ENCODE results near the gene WWC2.

WWC2 gene

GRCh38 chr4:183300070-183300469 is 201.0 kb downstream of the WWC2 start:
- TF ChIP-seq CTCF (conservative IDR thresholded peaks at IDR 0.05; ENCODE audit: low read depth), result no peak
- ChIA-PET POLR2A (ENCODE audit: low non-redundant PET) (no interaction called here), CTCF (interaction anchor here (0.6 to 0.7 kb wide), 2 partner anchors 17 to 383 kb away, joined by 3 to 4 read pairs; no protein-coding TSS in a partner anchor)
- H3K27ac ChIP-seq, result no peak overlapping the region
- no peak for DNase-seq (ENCODE audit: low spot score)

- no peak for TF ChIP-seq CTCF (conservative IDR thresholded peaks at IDR 0.05; ENCODE audit: low read depth)
- ChIA-PET POLR2A (ENCODE audit: low non-redundant PET) (no interaction called here), CTCF (interaction anchor here (0.6 to 0.7 kb wide), 2 partner anchors 16 to 383 kb away, joined by 3 to 4 read pairs; no protein-coding TSS in a partner anchor)
- DNase-seq (ENCODE audit: low spot score), result no peak
- H3K27ac ChIP-seq, result no peak overlapping the region
Measured at GRCh38 chr4:183300655-183301054, 201.6 kb downstream of the WWC2 start.

GRCh38 chr4:183303301-183303700 is 204.2 kb downstream of the WWC2 start:
- no peak overlapping the region for H3K27ac ChIP-seq
- TF ChIP-seq CTCF (conservative IDR thresholded peaks at IDR 0.05; ENCODE audit: low read depth), result no peak
- ChIA-PET CTCF (interaction anchor here (0.8 kb wide), 1 partner anchor 1538 kb away, joined by 4 read pairs; no protein-coding TSS in a partner anchor), POLR2A (ENCODE audit: low non-redundant PET) (no interaction called here)
- DNase-seq (ENCODE audit: low spot score), result no peak

- CTCF ChIA-PET, result no interaction called here
- POLR2A ChIA-PET (ENCODE audit: low non-redundant PET), result no interaction called here
- no peak for TF ChIP-seq CTCF (conservative IDR thresholded peaks at IDR 0.05; ENCODE audit: low read depth)
- H3K27ac ChIP-seq, result no peak overlapping the region
- no peak for DNase-seq (ENCODE audit: low spot score)
Measured at GRCh38 chr4:183304067-183304466, 205.0 kb downstream of the WWC2 start.

GRCh38 chr4:183304538-183304937 is 205.5 kb downstream of the WWC2 start:
- CTCF ChIA-PET, result no interaction called here

GRCh38 chr4:183306811-183307210 is 207.8 kb downstream of the WWC2 start:
- DNase-seq (ENCODE audit: low spot score), result no peak
- POLR2A ChIA-PET (ENCODE audit: low non-redundant PET), result interaction anchor here (0.6 kb wide), 1 partner anchor 208 kb away, joined by 3 read pairs; the partner anchor contains the start of gene WWC2
- no peak overlapping the region for H3K27ac ChIP-seq
- no peak for TF ChIP-seq CTCF (conservative IDR thresholded peaks at IDR 0.05; ENCODE audit: low read depth)
- CTCF ChIA-PET, result no interaction called here

More at GRCh38 chr4:183304538-183304937, 205.5 kb downstream of the WWC2 start:
- no peak for TF ChIP-seq CTCF (conservative IDR thresholded peaks at IDR 0.05; ENCODE audit: low read depth)
- POLR2A ChIA-PET (ENCODE audit: low non-redundant PET), result no interaction called here
- no peak overlapping the region for H3K27ac ChIP-seq
- no peak for DNase-seq (ENCODE audit: low spot score)
